Testis (tissue), 3 donors: Measurements from ENCODE around the gene HOXB1. TPM values are rescaled to one million over a fixed set of nuclear protein-coding genes. Genes with fewer than 3 reads are reported as not detected.

Experiments used
- DNase-seq: peaks from one replicate; pipeline ENCODE4 v3.0.0-alpha.2; 2019
- H3K27ac ChIP-seq, 2 donors: fragments of 200-600 bp; sonication (generic); one replicate each; pipeline ENCODE4 v1.5.1; 2019
- H3K27me3 ChIP-seq: fragments of 200-600 bp; sonication (generic); one replicate; pipeline ENCODE4 v1.5.1; 2019
- H3K36me3 ChIP-seq: fragments of 200-600 bp; sonication (generic); one replicate; pipeline ENCODE4 v1.5.1; 2017; ENCODE audit warnings: low read depth; ENCODE audit errors: missing control alignments
- H3K4me1 ChIP-seq: fragments of 200-600 bp; sonication (generic); one replicate; pipeline ENCODE4 v1.5.1; 2019
- H3K4me3 ChIP-seq, 2 donors: fragments of 200-600 bp; sonication (generic); one replicate each; pipeline ENCODE4 v1.5.1; 2017 to 2019
- H3K9me3 ChIP-seq: fragments of 200-600 bp; sonication (generic); one replicate; pipeline ENCODE4 v1.5.1; 2017
- POLR2A ChIP-seq: fragments of 450-650 bp; IDR thresholded peaks from one replicate; pipeline ENCODE4 v1.6.1; 2017; ENCODE audit warnings: antibody characterized with exemption, mild to moderate bottlenecking, moderate library complexity
- WGBS, 2 donors: methylation state at CpG; one replicate each; pipeline ENCODE4 v1.1.5; 2018; 5-methylcytosine and 5-hydroxymethylcytosine counted together
- intact Hi-C: fragments of 100-400 bp; cut with DNase I; formaldehyde crosslinking; loops from one replicate; pipeline ENCODE4 v1.15.1; 2023; ENCODE audit warnings: low total_unique reads
- polyA plus RNA-seq: library from polyadenylated mRNA; stranded (reverse); fragments of 350-450 nt; fragmentation: Illumina TruSeq; extraction: RNeasy Lipid Tissue Mini Kit (QIAGEN cat#74804); gene quantifications from one replicate; pipeline ENCODE4 v1.2.3, GENCODE V29; 2014; ENCODE audit warnings: low read depth, low replicate concordance; ENCODE audit not compliant: insufficient read depth
- total RNA-seq, 2 donors: library from RNA; depleted of rRNA; stranded (reverse); fragments of >200 nt; gene quantifications; one replicate each; pipeline ENCODE4 v1.2.3, GENCODE V29; 2016
- TF ChIP-seq, protein P1 (sequence below), 3 experiments: fragments of 450-650 bp in 2 of 3; fragments of 200-600 bp in 1 of 3; sonication (generic) in 1 of 3; IDR thresholded peaks; one replicate each; pipeline ENCODE4 v1.5.1; 2016 to 2019; ENCODE audit warnings: antibody characterized with exemption in 3 of 3, mild to moderate bottlenecking in 2 of 3, moderate library complexity in 1 of 3

HOXB1 gene
- total and polyA plus RNA-seq, 3 donors from 2014 or later: 1.1 TPM; not detected in 2

DNA sequence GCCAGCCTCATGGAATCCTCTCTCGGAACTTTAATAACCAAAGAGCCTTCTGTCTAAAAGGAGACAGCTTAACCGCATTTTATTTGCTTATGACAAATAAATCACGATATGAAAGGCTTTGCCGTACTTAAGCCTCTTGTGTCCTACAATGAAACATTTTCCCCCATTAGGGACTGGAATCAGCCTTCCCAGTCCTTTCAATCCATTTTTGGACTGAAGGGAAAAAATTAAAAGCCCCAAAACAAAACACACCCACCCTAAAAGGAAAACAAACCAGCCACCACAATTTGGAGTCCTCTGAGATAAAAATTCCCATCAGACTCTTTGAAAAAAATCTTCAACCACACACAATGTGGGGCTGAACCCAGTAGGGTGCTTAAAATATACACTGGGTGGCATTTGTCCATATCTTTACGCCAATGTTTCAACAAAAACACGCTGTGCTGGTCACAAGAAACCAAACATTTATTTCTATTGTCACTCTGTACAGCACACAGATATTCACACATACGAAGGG lies 44.3 kb upstream of the HOXB1 start:
- Histone ChIP-seq H3K27ac (no peak overlapping the region), H3K9me3 (no peaks in the 10 kb centered on the region), H3K27me3 (no peaks in the 10 kb centered on the region), H3K4me1 (no peaks in the 10 kb centered on the region), H3K4me3 (no peak overlapping the region), H3K36me3 (no peaks in the 10 kb centered on the region)
- no peak for DNase-seq
- TF ChIP-seq, protein P1, sequence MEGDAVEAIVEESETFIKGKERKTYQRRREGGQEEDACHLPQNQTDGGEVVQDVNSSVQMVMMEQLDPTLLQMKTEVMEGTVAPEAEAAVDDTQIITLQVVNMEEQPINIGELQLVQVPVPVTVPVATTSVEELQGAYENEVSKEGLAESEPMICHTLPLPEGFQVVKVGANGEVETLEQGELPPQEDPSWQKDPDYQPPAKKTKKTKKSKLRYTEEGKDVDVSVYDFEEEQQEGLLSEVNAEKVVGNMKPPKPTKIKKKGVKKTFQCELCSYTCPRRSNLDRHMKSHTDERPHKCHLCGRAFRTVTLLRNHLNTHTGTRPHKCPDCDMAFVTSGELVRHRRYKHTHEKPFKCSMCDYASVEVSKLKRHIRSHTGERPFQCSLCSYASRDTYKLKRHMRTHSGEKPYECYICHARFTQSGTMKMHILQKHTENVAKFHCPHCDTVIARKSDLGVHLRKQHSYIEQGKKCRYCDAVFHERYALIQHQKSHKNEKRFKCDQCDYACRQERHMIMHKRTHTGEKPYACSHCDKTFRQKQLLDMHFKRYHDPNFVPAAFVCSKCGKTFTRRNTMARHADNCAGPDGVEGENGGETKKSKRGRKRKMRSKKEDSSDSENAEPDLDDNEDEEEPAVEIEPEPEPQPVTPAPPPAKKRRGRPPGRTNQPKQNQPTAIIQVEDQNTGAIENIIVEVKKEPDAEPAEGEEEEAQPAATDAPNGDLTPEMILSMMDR (IDR thresholded peaks at IDR 0.05): no peak
- TF ChIP-seq POLR2A: no peak
- 45 to 51% methylated on average over 7 of the region's 7 CpGs for WGBS, 2 donors
- intact Hi-C loops: no loop called here

GRCh38 chr17:48574505-48575065 lies 43.8 kb upstream of the HOXB1 start:
- no peak overlapping the region for H3K27ac ChIP-seq
- 37 to 39% methylated on average over 8 of the region's 8 CpGs for WGBS, 2 donors
- no peak for DNase-seq
- no peak overlapping the region for H3K4me3 ChIP-seq
- H3K4me1 ChIP-seq: no peaks in the 10 kb centered on the region
- intact Hi-C loops: no loop called here
- no peaks in the 10 kb centered on the region for H3K9me3 ChIP-seq
- no peaks in the 10 kb centered on the region for H3K36me3 ChIP-seq
- TF ChIP-seq, protein P1 (IDR thresholded peaks at IDR 0.05): no peak
- no peak for TF ChIP-seq POLR2A
- H3K27me3 ChIP-seq: no peaks in the 10 kb centered on the region

GRCh38 chr17:48571826-48572417 lies 41.1 kb upstream of the HOXB1 start:
- Histone ChIP-seq H3K9me3 (no peaks in the 10 kb centered on the region), H3K4me1 (no peaks in the 10 kb centered on the region), H3K36me3 (no peaks in the 10 kb centered on the region), H3K27ac (no peak overlapping the region), H3K27me3 (no peaks in the 10 kb centered on the region), H3K4me3 (no peak overlapping the region)
- intact Hi-C loops: no loop called here
- WGBS, 2 donors: 86 to 92% methylated on average over 1 of the region's 1 CpG
- TF ChIP-seq, protein P1 (IDR thresholded peaks at IDR 0.05): no peak
- TF ChIP-seq POLR2A: no peak
- no peak for DNase-seq

- 34 to 51% methylated on average over 26 of the region's 26 CpGs for WGBS, 2 donors
- H3K27ac ChIP-seq: no peak overlapping the region
- no peaks in the 10 kb centered on the region for H3K36me3 ChIP-seq
- no peak overlapping the region for H3K4me3 ChIP-seq
- no peaks in the 10 kb centered on the region for H3K9me3 ChIP-seq
- intact Hi-C loops: no loop called here
- no peaks in the 10 kb centered on the region for H3K27me3 ChIP-seq
- DNase-seq: no peak
- TF ChIP-seq POLR2A: no peak
- TF ChIP-seq, protein P1 (IDR thresholded peaks at IDR 0.05): no peak
- H3K4me1 ChIP-seq: no peaks in the 10 kb centered on the region
Measured at GRCh38 chr17:48571024-48571818, 40.4 kb upstream of the HOXB1 start.
